Stomach (tissue), 9 donors: ENCODE results near the gene RTTN. TPM values are rescaled to one million over a fixed set of nuclear protein-coding genes. Genes with fewer than 3 reads are reported as not detected.

Experiments used
- DNase-seq, 2 donors: peaks; one replicate each; pipeline versions ENCODE4 v3.0.0 to v3.0.0-alpha.2; 2013 to 2019
- H3K27ac ChIP-seq, 5 donors: fragments of 200-600 bp in 4 of 5; sonication (generic) in 4 of 5; one replicate each; pipeline ENCODE4 v1.5.1; 2013 to 2019; ENCODE audit warnings: mild to moderate bottlenecking in 1 of 5, moderate library complexity in 1 of 5
- H3K27me3 ChIP-seq, 3 donors: fragments of 200-600 bp; sonication (generic); one replicate each; pipeline ENCODE4 v1.5.1; 2017 to 2019; ENCODE audit warnings: mixed run types in 1 of 3
- H3K36me3 ChIP-seq, 4 donors: fragments of 200-600 bp; sonication (generic); 1 replicate in 3 of 4; 2 replicates in 1 of 4; pipeline ENCODE4 v1.5.1; 2016 to 2019
- H3K4me1 ChIP-seq, 4 donors: fragments of 200-600 bp; sonication (generic); one replicate each; pipeline ENCODE4 v1.5.1; 2016 to 2019
- H3K4me3 ChIP-seq, 4 donors: fragments of 200-600 bp; sonication (generic) in 3 of 4; one replicate each; pipeline ENCODE4 v1.5.1; 2016 to 2019; ENCODE audit warnings: mild to moderate bottlenecking in 1 of 4
- H3K9me3 ChIP-seq, 4 donors: fragments of 200-600 bp; sonication (generic); one replicate each; pipeline ENCODE4 v1.5.1; 2016 to 2019
- CTCF ChIP-seq, 7 experiments: fragments of 450-650 bp in 4 of 7; fragments of 200-600 bp in 3 of 7; sonication (generic) in 3 of 7; IDR thresholded peaks; one replicate each; pipeline ENCODE4 v1.5.1; 2016 to 2019; ENCODE audit warnings: antibody characterized with exemption in 7 of 7, control low read depth in 2 of 7, mild to moderate bottlenecking in 1 of 7
- EP300 ChIP-seq: sonication (generic); formaldehyde crosslinking; IDR thresholded peaks from one replicate; pipeline ENCODE4 v1.6.1; 2017; ENCODE audit warnings: antibody characterized with exemption
- POLR2A ChIP-seq, 4 donors: fragments of 450-650 bp; IDR thresholded peaks; one replicate each; pipeline ENCODE4 v1.6.1; 2016; ENCODE audit warnings: antibody characterized with exemption in 4 of 4, control low read depth in 2 of 4, mild to moderate bottlenecking in 1 of 4, moderate library complexity in 1 of 4
- POLR2AphosphoS5 ChIP-seq, 3 donors: sonication (generic); formaldehyde crosslinking; IDR thresholded peaks; one replicate each; pipeline ENCODE4 v1.6.1; 2016; ENCODE audit warnings: antibody characterized with exemption in 3 of 3
- WGBS, 5 donors: extraction: QIAGEN DNeasy Blood & Tissue Kit in 3 of 5; methylation state at CpG; one replicate each; pipeline versions ENCODE4 v1.1.5 to v1.1.7; 2013 to 2018; 5-methylcytosine and 5-hydroxymethylcytosine counted together
- intact Hi-C: fragments of 100-400 bp; cut with DNase I; formaldehyde crosslinking; loops from one replicate; pipeline ENCODE4 v1.15.1; 2023; ENCODE audit warnings: low total_unique reads
- polyA plus RNA-seq, 3 donors: library from polyadenylated mRNA; stranded (reverse); fragments of 200-250 nt; gene quantifications; one replicate each; pipeline ENCODE4 v1.2.3, GENCODE V29; 2013
- total RNA-seq, 5 donors: library from RNA; depleted of rRNA; stranded (reverse); fragments of >200 nt; gene quantifications; one replicate each; pipeline versions ENCODE4 v1.1.0 to v1.2.3, GENCODE V29; 2014 to 2016
- donor health status: healthy with polysubstance abuse.
- donor health status: Bipolar disorder and iron deficiency.
- donor health status: healthy.

Gene RTTN
- total and polyA plus RNA-seq, 8 donors = 2.1 to 52.1 (median 10.2) TPM

- Histone ChIP-seq H3K4me3 (no peak overlapping the region), H3K9me3 (no peaks in the 10 kb centered on the region), H3K4me1 (no peaks in the 10 kb centered on the region), H3K27ac (no peak overlapping the region), H3K36me3 (peaks cover 3 to 17% (median 14%) of the 10 kb centered on the region in 4 donors), H3K27me3 (no peaks in the 10 kb centered on the region)
- intact Hi-C loops = no loop called here
- 50 to 68% (median 65%) methylated on average over 1 of the region's 1 CpG for WGBS, 5 donors
- no peak for TF ChIP-seq POLR2AphosphoS5 (IDR thresholded peaks at IDR 0.05)
- TF ChIP-seq EP300 = no peak
- no peak for TF ChIP-seq CTCF (IDR thresholded peaks at IDR 0.05)
- TF ChIP-seq POLR2A (IDR thresholded peaks at IDR 0.05) = no peak
- DNase-seq = no peak
Measured at GRCh38 chr18:70046796-70047195, 158.7 kb downstream of the RTTN start.

GRCh38 chr18:70046207-70046606 lies 159.3 kb downstream of the RTTN start:
- DNase-seq = no peak
- intact Hi-C loops = no loop called here
- WGBS, 5 donors = 85 to 97% (median 92%) methylated on average over 2 of the region's 2 CpGs

GRCh38 chr18:70044632-70045031 lies 160.9 kb downstream of the RTTN start:
- 58 to 69% (median 64%) methylated on average over 4 of the region's 4 CpGs for WGBS, 5 donors
- Histone ChIP-seq H3K4me3 (no peak overlapping the region), H3K27ac (no peak overlapping the region), H3K27me3 (no peaks in the 10 kb centered on the region), H3K9me3 (no peaks in the 10 kb centered on the region), H3K36me3 (no peaks in the 10 kb centered on the region), H3K4me1 (no peaks in the 10 kb centered on the region)
- TF ChIP-seq POLR2AphosphoS5 (IDR thresholded peaks at IDR 0.05) (no peak), CTCF (IDR thresholded peaks at IDR 0.05) (no peak), POLR2A (IDR thresholded peaks at IDR 0.05) (no peak), EP300 (no peak)
- intact Hi-C loops = no loop called here
- no peak for DNase-seq

More at GRCh38 chr18:70046207-70046606, 159.3 kb downstream of the RTTN start:
- Histone ChIP-seq H3K9me3 (no peaks in the 10 kb centered on the region), H3K27ac (no peak overlapping the region), H3K4me3 (no peak overlapping the region), H3K27me3 (no peaks in the 10 kb centered on the region), H3K36me3 (peaks cover 3 to 11% (median 8%) of the 10 kb centered on the region in 4 donors), H3K4me1 (no peaks in the 10 kb centered on the region)
- no peak for TF ChIP-seq POLR2AphosphoS5 (IDR thresholded peaks at IDR 0.05)
- no peak for TF ChIP-seq CTCF (IDR thresholded peaks at IDR 0.05)
- no peak for TF ChIP-seq EP300
- TF ChIP-seq POLR2A (IDR thresholded peaks at IDR 0.05) = no peak

GRCh38 chr18:70041459-70042050 lies 163.9 kb downstream of the RTTN start:
- 85 to 95% (median 93%) methylated on average over 4 of the region's 4 CpGs for WGBS, 5 donors

More at GRCh38 chr18:70041459-70042050, 163.9 kb downstream of the RTTN start:
- peaks cover 0 to 15% (median 12%) of the 10 kb centered on the region in 4 donors for H3K36me3 ChIP-seq
- DNase-seq = no peak
- no peaks in the 10 kb centered on the region for H3K9me3 ChIP-seq
- intact Hi-C loops = no loop called here
- no peaks in the 10 kb centered on the region for H3K27me3 ChIP-seq
- H3K4me3 ChIP-seq = no peak overlapping the region
- H3K27ac ChIP-seq = no peak overlapping the region
- TF ChIP-seq POLR2A (IDR thresholded peaks at IDR 0.05) = no peak
- no peak for TF ChIP-seq POLR2AphosphoS5 (IDR thresholded peaks at IDR 0.05)
- TF ChIP-seq CTCF (IDR thresholded peaks at IDR 0.05) = no peak
- no peak for TF ChIP-seq EP300
- no peaks in the 10 kb centered on the region for H3K4me1 ChIP-seq
